Measurements from ENCODE around the gene RPS17.
"Not testable (repeated sequence)": the region's sequence is repeated elsewhere in the genome, so short reads cannot be mapped to it uniquely, and the experiment has no call there.

The RPS17 gene

DNA sequence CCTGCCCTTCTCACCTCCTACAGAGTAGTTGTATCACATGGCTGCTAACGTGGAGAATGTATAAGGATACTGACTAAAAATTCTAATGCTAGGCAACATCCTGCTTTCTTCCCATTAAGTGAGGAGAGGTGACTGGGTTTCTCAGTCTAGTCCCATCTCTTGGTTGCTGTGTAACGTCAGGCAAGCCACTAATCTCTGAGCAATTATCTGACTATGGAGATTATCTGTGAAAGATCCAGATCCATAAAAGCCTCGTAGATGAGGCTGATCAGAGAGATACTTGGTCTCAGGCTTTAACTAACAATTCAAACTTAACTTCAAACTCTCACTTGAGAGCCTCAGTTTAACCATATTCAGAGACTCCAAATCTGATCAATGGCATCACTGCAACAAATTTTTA, 4.7 kb upstream of the RPS17 start:
- DNase-seq: no peak

DNA sequence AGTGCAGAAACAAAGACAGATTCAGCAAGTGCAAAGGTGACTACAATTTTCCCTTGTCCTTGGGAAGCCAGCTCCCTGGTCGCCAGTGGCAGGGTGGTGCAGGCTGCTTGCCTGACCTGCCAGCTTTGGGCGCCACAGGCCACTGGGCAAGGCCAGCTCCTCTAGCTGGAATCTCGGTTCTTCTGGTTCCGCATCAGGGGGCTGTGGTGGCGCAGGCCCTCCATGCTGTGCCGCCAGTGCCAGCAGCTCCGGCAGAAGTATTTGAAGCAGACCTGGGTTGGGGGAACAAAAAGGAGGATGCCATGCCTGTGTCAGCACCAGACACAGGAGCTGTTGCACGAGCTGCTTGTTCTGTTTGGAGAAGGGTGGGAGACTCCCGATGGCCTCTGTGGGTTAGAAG, 4.2 kb upstream of the RPS17 start:
- DNase-seq: no peak

DNA sequence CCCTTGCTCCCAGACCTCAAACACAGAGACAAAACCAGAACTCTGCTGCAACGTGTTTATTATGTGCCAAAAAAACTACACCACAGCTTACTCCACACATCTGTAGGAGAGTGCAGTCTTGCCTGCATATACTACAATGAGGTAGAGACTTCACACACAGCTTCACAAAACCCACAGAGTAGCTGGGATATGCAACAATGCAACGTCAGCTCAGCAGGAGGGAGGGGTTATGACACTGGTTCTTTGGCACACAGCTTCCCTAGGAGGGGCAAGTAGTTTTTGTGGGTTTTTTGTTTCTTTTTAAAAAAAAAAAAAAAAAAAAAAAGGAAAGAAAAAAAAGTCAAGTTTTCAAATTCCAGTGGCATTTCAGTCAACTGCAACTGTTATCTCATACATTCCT, 2.9 kb upstream of the RPS17 start:
- no peak for DNase-seq

DNA sequence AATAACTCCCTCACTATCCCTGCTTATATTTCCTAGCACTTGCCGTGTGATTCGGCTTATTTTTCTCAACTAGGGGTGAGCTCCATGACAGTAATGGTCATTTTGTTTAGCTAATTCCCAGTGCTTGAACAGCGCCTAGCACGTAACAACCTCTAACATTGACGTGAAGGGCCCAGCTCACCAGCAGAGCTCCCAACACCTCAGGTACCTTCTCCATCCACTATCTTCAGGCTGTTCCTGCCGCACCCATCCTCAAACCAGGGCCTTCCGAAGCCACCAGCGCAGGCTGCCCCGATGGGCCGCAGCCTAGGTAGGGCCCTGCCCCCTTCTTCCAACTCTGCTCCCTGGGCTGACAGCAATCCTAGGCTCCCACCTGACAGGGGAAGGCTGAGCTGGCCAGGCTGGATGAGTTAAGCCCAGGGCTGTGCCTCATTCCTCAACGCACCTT, 751 bp upstream of the RPS17 start:
- DNase-seq: no peak

DNA sequence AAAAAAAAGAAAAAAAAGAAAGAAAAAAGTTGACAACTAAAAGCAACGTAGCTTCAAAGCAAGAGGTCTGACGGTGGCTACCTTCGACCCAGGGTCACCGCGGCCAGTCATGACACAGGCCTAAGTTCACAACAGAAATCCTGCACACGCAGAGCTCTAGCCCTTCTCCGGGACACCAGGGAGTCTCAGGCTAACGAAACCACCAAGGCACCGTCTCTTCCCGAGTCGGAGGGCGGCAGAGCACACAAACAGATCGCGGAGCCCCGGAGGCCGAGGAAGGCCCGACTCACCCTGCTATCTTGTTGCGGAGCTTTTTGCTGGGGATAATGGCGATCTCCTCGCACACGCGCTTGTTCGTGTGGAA, 584 bp downstream of the RPS17 start:
- DNase-seq: no peak

DNA sequence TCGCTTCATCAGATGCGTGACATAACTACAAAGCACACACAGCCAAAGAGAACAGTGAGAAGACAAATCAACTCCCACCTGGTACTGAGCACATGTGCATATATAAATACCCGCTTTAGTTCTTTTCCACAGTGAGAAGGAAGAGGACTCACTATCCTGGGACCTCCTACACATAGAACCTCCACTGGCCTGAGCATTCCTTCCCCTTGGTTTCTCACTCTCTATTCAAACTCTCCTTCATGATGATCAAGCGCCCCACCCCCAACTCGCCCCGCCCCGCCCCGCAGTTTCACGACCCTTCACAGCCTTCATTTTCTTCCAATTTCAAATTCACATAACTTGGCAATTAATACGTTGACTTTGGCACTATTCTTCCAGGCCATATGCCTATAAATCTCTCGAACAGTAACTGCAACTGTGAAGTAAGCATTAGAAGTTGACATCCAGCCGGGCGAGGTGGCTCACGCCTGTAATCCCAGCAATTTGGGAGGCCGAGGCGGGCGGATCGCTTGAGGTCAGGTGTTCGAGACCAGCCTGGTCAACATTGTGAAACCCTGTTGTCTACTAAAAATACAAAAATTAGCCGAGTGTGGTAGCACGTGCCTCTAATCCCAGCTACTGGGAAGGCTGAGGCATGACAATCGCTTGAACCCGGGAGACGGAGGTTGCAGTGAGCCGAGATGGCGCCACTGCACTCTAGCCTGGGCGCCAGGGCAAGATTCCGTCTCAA, 1.1 kb downstream of the RPS17 start:
- DNase-seq: no peak

DNA sequence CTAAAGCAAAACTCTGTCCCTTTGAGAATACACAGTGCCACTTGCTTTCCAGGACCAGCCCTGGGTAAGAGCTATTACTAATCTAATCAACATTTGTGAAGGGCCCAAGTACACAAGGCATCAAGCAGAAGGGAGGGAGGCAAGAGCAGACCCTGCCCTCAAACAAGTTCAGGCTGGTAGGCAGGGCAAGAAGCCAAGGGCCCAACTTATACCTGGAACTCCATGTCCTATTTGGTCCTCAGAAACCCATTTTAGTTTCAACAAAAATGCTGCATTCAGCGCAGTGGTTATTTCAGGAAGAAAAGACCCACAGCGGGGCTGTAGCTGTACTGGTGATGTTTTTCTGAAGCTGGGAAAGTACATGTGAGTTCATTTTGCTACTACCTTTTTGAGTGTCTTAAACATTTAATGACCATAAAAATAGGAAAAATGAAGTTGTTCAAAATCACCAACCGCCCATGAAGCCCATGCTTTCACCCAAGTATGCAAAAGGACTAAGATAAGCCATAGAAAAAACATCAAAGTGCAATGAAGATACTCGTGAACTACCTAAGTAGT, 2.8 kb downstream of the RPS17 start:
- no peak for DNase-seq

DNA sequence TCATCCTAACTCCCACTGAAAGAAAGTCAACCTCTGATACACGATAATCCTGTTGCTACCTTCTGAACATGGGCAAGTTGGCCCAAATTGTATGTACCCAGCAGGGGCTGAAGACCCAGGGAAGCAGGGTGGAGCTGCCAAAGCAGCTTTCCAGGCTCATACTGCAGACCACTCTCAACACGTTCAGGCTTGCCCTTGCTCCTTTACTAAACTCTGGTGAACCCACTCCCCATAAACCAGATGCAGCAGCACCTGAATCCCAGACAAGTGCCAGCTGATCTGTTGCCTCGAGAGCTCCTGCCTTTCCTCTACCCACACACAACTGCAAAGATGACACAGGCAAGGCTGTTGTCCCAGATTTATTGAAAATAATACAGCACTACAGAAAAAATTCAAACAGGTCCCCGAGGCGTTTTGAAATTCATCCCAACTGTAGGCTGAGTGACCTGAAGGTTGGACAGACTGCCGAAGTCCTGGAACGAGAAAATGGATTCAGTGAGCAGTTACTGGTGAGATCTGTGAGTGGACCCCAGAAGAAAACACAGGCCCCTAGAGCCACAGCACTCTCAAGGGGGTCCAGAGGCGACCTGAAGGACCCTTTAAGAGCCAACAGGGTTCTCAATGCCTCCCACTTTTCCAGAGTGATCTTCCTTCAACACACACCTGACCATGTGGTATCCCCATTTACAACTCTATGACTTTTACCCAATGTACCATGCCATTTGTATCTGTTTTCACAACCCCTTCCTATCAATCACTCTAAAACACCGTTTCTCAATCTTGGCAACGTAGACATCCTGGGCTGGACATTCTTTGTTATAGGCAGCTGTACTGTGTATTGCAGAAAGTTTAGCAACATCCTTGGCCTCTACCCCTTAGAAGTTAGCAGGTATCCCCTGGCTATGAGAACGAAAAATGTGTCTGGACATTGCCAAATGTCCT, 3.6 kb downstream of the RPS17 start:
- DNase-seq: no peak

DNA sequence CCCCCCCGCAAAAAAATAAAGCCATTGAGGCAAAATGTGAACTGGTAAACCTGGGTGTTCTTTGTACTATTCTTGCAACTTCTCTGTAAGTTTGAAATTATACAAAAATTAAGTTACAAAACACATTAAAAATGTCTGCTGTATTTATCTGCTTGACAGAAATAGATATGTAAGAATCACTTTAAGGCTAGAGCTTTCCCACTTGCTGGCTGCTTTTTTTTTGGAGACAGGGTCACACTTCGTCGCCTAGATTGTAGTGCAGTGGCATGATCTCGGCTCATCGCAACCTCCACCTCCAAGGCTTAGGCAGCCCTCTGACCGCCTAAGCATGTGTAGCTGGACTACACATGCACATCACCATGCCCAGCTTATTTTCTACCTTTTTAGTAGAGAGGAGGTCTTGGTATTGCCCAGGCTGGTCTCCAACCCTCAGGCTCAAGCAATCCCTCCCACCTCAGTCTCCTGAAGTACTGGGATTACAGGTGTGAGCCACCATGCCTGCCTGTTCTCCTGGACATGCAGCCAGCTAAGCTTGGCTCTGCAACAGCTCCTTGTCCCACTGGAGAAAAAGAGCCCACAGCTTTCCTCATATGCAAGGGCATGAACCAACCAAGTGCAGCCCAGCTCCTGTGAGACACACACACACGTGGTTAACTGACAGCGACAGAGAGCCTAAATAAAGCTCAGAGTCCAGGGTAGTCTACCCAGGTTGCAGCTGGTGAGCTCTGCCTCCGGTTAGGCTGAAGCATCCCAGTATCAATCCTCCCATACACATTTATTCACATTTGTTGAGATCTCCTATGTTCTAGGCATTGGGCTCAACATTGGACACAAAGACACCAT, 4.5 kb downstream of the RPS17 start:
- DNase-seq: no peak

DNA sequence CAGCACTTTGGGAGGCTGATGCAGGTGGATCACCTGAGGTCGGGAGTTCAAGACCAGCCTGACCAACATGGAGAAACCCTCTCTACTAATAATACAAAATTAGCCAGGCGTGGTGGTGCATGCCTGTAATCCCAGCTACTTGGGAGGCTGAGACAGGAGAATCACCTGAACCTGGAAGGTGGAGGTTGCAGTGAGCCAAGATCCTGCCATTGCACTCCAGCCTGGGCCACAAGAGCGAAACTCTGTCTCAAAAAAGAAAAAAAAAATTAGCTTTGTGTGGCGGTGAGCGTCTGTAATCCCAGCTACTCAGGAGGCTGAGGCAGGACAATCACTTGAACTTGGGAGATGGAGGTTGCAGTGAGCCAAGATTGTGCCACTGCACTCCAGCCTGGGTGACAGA, 5.1 kb downstream of the RPS17 start:
- DNase-seq: not testable (repeated sequence)

DNA sequence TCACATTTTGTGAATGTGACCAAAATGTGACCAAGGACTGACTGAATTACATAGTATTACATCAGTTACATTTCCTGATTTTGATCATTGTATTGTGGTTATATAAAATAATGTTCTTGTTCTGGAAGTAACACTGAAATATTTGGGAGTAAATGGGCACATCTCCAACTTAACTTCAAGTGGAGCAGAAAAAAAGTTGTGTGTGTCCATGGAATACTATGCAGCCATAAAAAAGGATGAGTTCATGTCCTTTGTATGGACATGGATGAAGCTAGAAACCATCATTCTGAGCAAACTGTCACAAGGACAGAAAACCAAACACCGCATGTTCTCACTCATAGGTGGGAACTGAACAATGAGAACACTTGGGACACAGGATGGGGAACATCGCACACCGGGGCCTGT, 5.8 kb downstream of the RPS17 start:
- DNase-seq: not testable (repeated sequence)

DNA sequence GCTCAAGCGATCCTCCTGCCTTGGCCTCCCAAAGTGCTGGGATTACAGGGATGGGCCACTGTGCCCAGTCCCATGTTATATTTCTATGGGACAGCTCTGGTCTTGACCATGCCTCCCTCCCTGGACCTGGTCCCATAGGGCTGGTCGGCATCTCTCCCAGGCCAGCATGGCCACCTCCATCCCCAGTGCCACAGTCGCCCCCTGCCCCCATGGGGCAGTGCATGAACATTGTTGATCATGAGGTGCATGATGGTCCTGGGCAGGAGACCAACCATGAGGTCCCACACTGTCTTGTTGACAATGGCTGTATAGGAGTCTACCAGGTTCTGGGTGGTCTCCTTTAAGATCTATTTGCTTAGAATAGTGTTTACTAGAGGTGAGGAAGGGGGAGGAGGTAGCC, 6.5 kb downstream of the RPS17 start:
- no peak for DNase-seq

DNA sequence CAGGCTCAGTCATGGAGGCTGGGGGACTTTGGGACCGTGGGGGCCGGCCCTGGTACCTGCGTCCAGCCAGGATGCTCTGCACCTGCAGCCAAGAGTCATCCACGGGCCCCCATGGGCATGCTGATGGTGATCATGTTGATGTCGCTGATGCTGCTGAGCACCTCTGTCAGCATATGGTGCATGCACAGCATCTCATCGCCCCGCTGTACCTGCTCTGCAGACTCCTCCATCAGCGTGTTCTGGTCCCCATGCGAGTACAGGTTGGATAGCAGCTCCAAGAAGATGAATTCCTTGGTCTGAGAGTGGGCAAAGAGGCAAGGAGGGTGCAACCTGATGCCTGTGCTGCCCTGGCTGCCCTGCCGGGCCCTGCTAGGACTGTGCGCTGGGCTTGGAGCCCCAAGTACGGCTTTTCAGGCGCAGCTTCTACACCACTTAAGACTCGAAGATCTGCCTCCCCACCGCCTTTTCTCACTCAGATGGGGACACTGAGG, 7.2 kb downstream of the RPS17 start:
- DNase-seq: no peak

DNA sequence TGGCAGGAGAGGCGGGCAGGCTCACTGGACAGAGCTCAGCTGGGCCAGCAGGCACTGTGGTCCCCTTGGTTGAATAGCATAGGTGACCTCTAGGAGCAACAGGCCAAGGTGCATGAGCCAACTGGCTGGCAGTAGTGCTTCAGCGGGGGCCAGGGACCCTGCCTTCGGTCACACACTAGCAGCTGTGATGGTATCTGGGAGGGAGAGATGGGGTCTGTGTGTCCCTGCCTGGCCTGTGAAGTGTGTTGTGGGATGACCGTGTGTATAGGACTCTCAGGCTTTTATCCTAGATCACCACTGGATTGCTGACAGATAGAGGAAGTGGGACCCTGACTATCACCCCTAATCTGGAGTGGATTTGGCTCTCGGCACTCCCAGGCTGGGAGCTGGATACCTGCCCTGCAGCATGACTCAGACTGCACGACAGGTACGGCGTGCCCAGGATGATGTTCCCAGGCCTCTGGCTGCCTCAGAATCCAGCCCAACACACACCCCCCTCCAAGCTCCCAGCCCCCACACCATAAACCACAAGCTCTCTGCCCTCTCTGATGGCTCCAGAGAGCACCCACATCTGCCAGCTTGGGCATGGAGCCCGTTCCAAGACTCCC, 7.8 kb downstream of the RPS17 start:
- no peak for DNase-seq

DNA sequence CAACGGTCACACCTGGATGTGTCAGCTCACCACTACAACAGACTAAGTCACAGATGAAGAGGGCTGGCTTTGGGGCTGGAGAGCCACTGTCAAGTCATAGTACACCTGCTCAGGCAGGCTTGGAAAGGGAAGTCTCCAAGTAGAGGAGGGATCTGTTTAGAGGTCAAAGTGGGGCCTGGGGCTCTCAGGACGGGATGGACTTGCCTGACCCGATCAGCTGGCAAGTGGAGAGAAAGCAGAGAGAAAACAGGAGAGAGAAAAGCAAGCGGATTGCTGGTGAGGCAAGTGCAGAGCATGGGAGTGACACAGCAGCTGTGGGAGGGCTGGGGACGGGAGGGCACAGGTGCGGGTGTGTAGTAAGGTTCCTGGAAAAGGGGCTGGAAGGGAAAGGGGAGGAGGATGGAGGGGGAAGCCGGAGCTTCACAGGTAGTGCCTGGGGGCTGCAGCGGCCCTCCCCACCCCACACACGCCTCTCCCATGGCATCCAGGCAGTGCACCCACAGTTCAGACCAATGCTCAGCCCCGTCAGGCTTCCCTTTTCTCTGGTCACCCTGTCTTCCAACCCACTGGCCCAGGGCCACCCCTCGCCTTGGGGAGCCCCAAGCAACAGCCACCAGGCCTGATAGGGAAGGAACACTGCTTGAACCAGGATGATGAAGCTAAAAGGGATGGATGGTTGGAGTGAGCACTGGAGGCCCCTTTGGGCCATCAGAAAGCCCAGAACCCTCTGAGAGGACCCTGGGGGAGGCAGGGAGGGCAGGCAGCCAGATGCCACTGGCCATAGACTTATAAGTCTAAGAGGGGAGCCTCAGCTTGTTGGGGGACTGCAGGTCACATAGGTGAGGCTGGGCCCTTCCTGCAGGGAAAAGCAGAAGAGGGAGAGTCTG, 8.5 kb downstream of the RPS17 start:
- DNase-seq: no peak

DNA sequence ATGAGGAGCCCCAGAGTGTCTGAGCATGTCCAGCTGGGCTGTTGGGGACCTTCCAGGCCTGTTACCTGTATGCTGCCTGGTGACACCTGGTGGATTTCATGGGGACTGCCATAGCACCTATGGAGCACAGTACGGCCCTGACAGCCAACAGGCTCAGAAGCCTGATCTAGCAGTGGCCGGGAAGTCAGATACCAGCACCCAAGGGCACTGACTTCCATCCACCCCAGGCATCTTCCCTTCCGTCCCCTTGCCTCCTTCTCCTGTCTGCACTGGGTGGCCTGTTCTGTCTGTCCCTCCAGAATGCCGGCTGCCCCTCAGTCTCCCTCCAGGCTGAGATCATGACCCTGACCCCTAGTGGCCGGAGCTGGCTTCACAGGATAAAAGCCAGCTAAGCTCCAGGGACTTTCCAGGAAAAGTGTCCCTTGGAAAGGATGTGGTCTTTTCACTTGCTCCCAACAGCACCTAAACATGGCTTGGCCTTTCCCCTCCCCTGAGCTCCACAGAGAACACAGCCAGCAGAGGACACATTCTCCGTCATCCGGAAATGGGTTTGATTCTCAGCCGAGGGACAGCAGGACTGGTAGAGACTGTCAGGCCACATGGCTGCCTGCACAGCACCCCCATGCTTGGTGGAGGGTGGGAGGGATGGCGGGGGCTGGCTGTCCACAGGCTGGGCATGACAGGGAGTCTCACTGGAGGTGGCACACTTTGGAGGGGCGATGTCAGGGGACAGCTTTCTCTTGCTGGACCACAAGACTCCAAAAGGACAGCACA, 9.5 kb downstream of the RPS17 start:
- no peak for DNase-seq

DNA sequence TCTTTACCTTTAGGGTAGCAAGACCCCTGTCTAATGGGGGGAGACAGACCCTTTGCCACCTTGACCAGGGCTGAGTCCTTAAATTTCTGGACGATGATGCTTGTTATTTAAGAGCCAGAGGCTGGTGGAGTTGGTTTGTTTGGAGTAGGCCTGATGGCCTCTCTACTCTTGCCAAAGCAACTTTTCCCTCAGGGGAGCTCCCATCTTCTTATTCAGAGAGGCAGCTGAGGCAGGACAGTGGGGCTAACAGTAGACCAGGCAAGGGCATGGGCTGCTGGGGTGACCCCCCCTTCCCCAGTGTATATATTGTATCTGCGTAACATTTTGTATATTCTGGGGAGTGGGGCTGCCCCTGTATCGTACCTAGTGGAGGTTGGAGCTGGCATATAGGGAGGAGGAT, 10.3 kb downstream of the RPS17 start:
- no peak for DNase-seq

DNA sequence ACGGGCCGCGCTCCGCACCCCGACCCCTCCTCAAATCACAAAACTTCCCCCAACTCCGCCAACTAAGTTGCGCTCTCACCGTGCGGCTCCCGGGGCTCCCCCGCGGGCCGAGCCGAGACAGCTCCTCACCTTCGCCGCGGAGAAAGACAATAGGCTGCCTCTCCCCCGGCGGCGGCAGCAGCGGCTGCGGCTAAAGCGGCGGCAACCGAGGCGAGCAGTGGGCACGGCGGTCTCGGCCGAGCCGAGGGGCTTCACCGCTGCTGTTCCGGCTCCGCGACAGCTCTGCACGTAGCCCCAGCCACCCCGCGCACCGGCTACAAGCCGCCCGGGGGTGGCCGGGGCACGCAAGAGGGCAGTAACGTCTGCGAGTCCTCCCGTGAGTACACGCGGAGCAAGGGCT, 26.7 kb downstream of the RPS17 start:
- not testable (repeated sequence) for DNase-seq

DNA sequence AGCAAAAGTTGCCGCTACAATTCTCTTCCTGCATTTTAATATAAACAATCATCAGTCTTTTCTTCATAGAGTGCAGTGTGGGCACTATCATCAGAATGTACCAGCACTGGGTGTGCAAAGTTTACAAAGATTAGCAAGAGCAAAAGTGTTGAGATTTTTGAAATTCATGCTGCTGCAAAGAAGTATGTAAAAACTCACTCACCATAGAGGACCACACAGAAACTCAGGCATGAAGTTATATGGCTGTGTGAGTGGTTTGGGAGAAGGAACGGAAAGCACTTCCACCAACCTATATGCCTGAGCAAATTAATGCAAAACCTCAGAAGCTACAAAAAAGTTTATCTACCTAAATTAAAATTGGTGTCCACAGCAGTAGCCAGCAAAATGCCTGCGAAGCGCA, 32.6 kb downstream of the RPS17 start:
- not testable (repeated sequence) for DNase-seq

DNA sequence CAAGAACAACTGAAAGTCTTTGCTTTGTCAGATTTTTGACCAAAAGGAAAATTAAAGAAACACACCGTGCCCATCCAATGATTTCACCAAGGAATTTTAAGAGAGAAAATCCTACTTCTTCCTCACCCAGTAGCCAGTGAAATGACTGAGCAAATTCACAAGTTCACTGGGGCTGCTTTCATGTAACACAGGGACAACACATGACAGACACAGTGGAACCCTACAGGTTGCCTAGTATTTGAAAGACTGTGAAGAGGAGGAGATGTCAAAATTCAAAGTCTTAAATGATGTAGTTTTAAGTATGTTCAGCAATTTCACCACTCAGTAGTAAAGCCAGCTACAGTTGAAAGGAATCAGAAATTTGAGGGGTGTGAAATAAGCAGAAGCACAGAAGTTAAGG, 33.2 kb downstream of the RPS17 start:
- DNase-seq: not testable (repeated sequence)

Measured in kidney glomerular epithelial cell (primary cell).